Measurements from ENCODE around the gene KCNG2. TPM values are rescaled to one million over a fixed set of nuclear protein-coding genes. Genes with fewer than 3 reads are reported as not detected.

The KCNG2 gene
- total and polyA plus RNA-seq, 4 donors: 0.23 to 1.1 TPM; not detected in 2

DNA sequence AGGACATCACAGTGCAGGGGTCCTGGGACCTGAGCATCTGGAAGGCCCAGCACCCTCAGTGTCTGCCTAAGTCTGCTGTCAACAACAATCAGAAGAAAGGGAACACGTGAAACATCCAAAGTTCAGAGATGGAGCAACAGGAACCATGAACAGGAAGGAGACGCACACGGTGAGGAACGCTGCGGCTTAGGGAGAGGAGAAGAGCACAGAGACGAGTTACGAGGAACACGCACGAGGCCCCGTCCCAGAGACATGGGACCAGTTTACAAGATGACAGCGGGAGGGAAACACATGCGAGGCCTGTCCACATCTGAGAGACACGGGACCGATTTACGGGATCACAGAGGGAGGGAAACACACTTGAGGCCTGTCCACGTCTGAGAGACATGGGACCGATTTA lies 2.9 kb upstream of the KCNG2 start:
- Histone ChIP-seq H3K4me3 (ENCODE audit: low read length in 2 of 2) (no peak overlapping the region), H3K27ac (ENCODE audit: low read depth in 1 of 2, low read length in 2 of 2) (no peak overlapping the region), H3K9me3 (ENCODE audit: control insufficient read depth, low read length) (no peaks in the 10 kb centered on the region), H3K27me3 (ENCODE audit: control insufficient read depth in 1 of 2, insufficient read depth in 2 of 2, low read length in 1 of 2) (peaks cover 0 to 3% of the 10 kb centered on the region in 2 donors), H3K36me3 (ENCODE audit: control insufficient read depth in 1 of 2, insufficient read depth in 2 of 2, low read length in 1 of 2) (no peaks in the 10 kb centered on the region), H3K4me1 (ENCODE audit: control insufficient read depth in 1 of 2, insufficient read depth in 2 of 2, low read length in 2 of 2) (no peaks in the 10 kb centered on the region)
- intact Hi-C loops (cut with DNase I): no loop called here
- DNase-seq (peak; percentile 47 to 66), ATAC-seq (ENCODE audit: low FRiP score) (no peak)
- 92 to 93% methylated on average over 16 to 17 of the region's 17 CpGs for WGBS, 2 donors

DNA sequence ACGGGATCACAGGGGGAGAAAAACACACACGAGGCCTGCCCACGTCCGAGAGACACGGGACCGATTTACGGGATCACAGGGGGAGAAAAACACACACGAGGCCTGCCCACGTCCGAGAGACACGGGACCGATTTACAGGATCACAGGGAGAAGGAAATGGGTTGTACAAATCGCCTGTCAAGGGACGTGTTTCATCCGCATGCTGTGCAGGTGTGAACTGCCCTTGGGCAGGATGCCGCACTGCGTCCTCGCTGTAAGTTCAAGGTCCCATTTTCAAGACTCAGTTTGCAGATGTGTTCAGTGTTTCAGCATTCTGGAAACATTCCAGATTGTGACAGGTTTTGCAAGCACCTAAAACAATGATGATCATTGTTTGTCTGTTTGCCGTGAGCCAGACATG lies 2.3 kb upstream of the KCNG2 start:
- DNase-seq: peak; percentile 3 to 54
- H3K4me1 ChIP-seq (ENCODE audit: control insufficient read depth in 1 of 2, insufficient read depth in 2 of 2, low read length in 2 of 2): no peaks in the 10 kb centered on the region
- no peak for ATAC-seq (ENCODE audit: low FRiP score)
- peaks cover 0 to 3% of the 10 kb centered on the region in 2 donors for H3K27me3 ChIP-seq (ENCODE audit: control insufficient read depth in 1 of 2, insufficient read depth in 2 of 2, low read length in 1 of 2)
- WGBS, 2 donors: 93 to 94% methylated on average over 19 of the region's 19 CpGs
- H3K9me3 ChIP-seq (ENCODE audit: control insufficient read depth, low read length): no peaks in the 10 kb centered on the region
- no peak overlapping the region for H3K27ac ChIP-seq (ENCODE audit: low read depth in 1 of 2, low read length in 2 of 2)
- no peaks in the 10 kb centered on the region for H3K36me3 ChIP-seq (ENCODE audit: control insufficient read depth in 1 of 2, insufficient read depth in 2 of 2, low read length in 1 of 2)
- H3K4me3 ChIP-seq (ENCODE audit: low read length in 2 of 2): no peak overlapping the region
- intact Hi-C loops (cut with DNase I): no loop called here

DNA sequence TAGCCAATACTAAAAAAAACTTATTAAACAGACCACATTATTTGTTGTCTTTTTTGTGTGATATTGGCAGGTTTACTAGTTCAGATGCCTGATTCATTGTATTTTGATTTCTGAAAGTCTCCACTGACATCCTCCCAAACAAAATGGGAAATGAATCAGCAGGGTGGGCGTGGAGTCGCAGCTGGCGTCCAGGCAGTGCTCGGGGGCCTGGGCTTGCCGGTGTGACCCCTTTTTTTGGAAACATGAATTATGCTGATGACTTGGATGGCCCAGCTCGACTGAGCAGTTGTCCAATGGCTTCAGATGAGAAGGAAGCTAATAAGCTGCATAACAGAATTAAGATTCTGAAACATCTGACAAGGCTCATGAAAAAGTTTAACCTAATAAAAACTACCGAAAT lies 1.7 kb upstream of the KCNG2 start:
- Histone ChIP-seq H3K4me1 (ENCODE audit: control insufficient read depth in 1 of 2, insufficient read depth in 2 of 2, low read length in 2 of 2) (no peaks in the 10 kb centered on the region), H3K36me3 (ENCODE audit: control insufficient read depth in 1 of 2, insufficient read depth in 2 of 2, low read length in 1 of 2) (no peaks in the 10 kb centered on the region), H3K4me3 (ENCODE audit: low read length in 2 of 2) (no peak overlapping the region), H3K27ac (ENCODE audit: low read depth in 1 of 2, low read length in 2 of 2) (no peak overlapping the region), H3K27me3 (ENCODE audit: control insufficient read depth in 1 of 2, insufficient read depth in 2 of 2, low read length in 1 of 2) (peaks cover 0 to 3% of the 10 kb centered on the region in 2 donors), H3K9me3 (ENCODE audit: control insufficient read depth, low read length) (no peaks in the 10 kb centered on the region)
- DNase-seq: peak; percentile 12 to 19
- 49 to 55% methylated on average over 7 of the region's 7 CpGs for WGBS, 2 donors
- ATAC-seq (ENCODE audit: low FRiP score): no peak
- intact Hi-C loops (cut with DNase I): no loop called here

DNA sequence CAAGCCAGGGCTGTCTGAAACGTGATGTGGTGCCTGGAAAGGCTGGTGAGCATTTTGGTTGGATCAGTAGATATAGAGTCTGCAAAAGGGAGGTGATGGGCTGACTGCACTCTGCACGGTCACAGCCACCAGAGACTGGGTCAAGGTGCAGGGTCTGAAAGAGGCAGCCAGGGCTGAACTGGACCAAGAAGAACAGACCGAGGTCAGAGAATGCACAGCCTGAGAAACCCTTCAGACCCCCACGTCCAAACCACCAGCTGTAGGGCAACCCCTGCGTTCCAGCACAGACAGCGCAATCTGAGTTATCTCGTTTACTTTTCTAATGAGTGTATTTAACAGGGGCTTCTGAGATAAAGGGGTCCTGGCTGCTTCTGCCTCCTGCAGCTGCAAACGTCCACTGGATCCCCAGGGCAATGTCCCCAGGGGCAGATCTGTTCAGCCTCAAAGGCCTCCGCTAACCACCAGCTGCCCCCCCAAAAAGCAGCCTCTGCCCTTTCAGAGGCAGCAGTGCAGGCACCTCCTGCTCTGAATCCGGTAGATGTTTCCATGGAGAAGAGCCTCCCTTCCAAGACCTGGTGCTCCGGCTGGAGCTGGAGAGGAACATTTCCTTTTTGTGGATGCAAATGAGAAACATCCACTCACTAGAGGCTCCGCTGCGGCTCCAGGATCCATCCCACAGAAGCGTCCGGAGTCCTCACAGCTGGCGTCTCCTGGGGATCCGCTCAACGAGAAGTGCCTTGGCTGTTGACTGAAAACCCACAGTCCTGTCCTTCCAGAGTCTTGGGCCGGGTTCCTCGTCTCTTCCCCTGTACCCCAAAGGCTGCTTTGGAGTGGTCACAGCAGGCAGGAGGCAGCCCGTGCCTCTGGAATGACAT lies 970 bp upstream of the KCNG2 start:
- H3K9me3 ChIP-seq (ENCODE audit: control insufficient read depth, low read length): no peaks in the 10 kb centered on the region
- peak; percentile 30 to 42 for DNase-seq
- H3K4me1 ChIP-seq (ENCODE audit: control insufficient read depth in 1 of 2, insufficient read depth in 2 of 2, low read length in 2 of 2): no peaks in the 10 kb centered on the region
- no peak for ATAC-seq (ENCODE audit: low FRiP score)
- intact Hi-C loops (cut with DNase I): no loop called here
- H3K36me3 ChIP-seq (ENCODE audit: control insufficient read depth in 1 of 2, insufficient read depth in 2 of 2, low read length in 1 of 2): no peaks in the 10 kb centered on the region
- H3K4me3 ChIP-seq (ENCODE audit: low read length in 2 of 2): no peak overlapping the region
- peaks cover 0 to 3% of the 10 kb centered on the region in 2 donors for H3K27me3 ChIP-seq (ENCODE audit: control insufficient read depth in 1 of 2, insufficient read depth in 2 of 2, low read length in 1 of 2)
- 35 to 41% methylated on average over 21 of the region's 21 CpGs for WGBS, 2 donors
- no peak overlapping the region for H3K27ac ChIP-seq (ENCODE audit: low read depth in 1 of 2, low read length in 2 of 2)

DNA sequence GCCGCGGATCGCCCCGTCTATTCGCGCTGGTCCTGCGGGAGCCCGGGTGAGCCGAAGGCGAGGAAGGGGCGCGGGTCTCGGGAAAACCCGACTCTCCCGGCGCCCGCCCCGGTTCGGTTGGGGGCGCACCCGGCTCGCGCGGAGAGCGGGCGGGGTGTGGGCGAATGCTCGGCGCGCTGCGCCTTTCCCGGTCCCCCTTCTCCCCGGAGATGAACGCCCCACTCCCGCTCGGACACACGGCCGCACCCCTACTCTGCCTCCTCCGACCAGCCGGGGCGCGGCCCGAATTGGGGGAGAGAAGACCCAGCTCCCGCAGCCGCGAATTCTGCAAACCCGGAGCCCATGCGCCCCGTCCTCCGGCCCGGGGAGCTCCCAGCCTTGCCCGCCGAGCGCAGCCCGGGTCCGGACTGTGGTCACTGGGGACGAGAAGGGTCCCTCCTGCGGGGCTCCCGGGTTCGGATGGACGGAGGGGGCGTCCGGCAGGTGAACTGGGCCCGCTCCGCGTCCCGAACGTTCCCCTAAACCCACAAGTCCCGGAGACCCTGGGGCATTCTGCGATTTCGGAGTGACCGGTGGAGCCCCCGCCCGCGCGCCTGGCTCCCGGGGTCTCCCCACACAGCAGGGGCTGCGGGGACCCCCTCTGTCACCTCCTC lies 734 bp downstream of the KCNG2 start:
- WGBS, 2 donors: 1% methylated on average over 53 to 78 of the region's 78 CpGs
- DNase-seq: peak; percentile 46 to 78
- Histone ChIP-seq H3K27me3 (ENCODE audit: control insufficient read depth in 1 of 2, insufficient read depth in 2 of 2, low read length in 1 of 2) (peaks cover 0 to 3% of the 10 kb centered on the region in 2 donors), H3K9me3 (ENCODE audit: control insufficient read depth, low read length) (no peaks in the 10 kb centered on the region), H3K27ac (ENCODE audit: low read depth in 1 of 2, low read length in 2 of 2) (no peak overlapping the region), H3K4me3 (ENCODE audit: low read length in 2 of 2) (no peak overlapping the region), H3K36me3 (ENCODE audit: control insufficient read depth in 1 of 2, insufficient read depth in 2 of 2, low read length in 1 of 2) (no peaks in the 10 kb centered on the region), H3K4me1 (ENCODE audit: control insufficient read depth in 1 of 2, insufficient read depth in 2 of 2, low read length in 2 of 2) (no peaks in the 10 kb centered on the region)
- intact Hi-C loops (cut with DNase I): no loop called here
- ATAC-seq (ENCODE audit: low FRiP score): no peak

DNA sequence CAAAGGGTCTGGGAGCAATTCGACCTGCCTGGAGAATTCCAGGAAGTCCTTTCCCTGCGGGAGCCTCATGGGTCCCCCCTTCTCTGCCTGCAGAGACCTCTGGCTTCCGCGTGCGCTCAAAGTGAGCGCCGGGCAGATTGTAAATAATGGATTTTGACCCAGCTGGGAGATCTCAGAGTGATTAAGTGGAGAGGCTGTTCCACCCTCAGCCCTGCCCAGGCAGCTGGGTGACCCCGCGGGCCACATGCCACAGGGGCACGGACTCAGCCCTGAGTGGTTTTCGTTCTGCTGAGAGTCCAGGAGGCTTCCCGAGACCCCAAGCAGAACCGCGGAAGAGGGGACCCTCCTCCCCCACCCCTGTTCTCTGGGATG lies 1.2 kb downstream of the KCNG2 start:
- no peaks in the 10 kb centered on the region for H3K9me3 ChIP-seq (ENCODE audit: control insufficient read depth, low read length)
- WGBS, 2 donors: 2 to 4% methylated on average over 14 of the region's 14 CpGs
- H3K4me1 ChIP-seq (ENCODE audit: control insufficient read depth in 1 of 2, insufficient read depth in 2 of 2, low read length in 2 of 2): no peaks in the 10 kb centered on the region
- no peaks in the 10 kb centered on the region for H3K36me3 ChIP-seq (ENCODE audit: control insufficient read depth in 1 of 2, insufficient read depth in 2 of 2, low read length in 1 of 2)
- no peak overlapping the region for H3K4me3 ChIP-seq (ENCODE audit: low read length in 2 of 2)
- no peak for ATAC-seq (ENCODE audit: low FRiP score)
- peak in 1 of 2 donors; percentile 52 for DNase-seq
- no peak overlapping the region for H3K27ac ChIP-seq (ENCODE audit: low read depth in 1 of 2, low read length in 2 of 2)
- intact Hi-C loops (cut with DNase I): no loop called here
- peaks cover 0 to 3% of the 10 kb centered on the region in 2 donors for H3K27me3 ChIP-seq (ENCODE audit: control insufficient read depth in 1 of 2, insufficient read depth in 2 of 2, low read length in 1 of 2)

DNA sequence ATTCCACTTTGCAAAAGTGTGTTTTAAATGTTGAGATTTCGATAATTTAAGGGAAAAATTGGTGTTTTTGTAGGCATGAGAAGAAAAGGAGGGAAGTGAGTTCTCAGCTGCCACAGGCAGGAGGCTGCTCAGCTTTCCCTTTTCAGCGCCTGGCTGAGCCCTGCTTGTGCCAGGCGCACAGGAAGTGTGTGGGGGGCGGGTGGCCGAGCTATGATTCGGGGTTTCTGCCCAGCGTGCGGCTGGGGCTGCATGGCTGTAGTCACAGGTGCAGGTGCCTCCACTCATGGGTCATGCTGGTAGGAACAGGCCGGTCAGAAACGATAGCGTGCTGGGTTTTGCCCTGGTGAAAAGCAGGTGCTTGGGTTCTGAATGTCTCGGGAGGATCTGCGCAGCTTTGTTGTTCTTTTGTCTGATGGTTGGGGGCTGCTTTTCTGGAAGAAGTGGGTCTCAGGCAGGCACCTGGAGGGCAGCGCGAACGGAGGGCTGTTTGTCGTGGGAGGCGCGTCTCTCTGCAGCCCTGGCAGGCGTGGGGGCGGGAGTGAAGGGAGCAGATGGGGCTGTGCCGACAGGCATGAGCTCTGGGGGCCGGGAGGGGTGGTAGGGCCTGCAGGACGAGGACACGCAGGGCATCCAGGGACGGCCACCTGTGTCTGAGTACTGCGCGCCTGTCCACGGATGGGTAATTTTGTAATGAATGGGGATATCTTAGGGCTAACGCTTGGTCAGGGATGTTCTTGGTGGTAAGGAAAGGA lies 2.1 kb downstream of the KCNG2 start:
- 63 to 64% methylated on average over 30 of the region's 30 CpGs for WGBS, 2 donors
- Histone ChIP-seq H3K9me3 (ENCODE audit: control insufficient read depth, low read length) (no peaks in the 10 kb centered on the region), H3K36me3 (ENCODE audit: control insufficient read depth in 1 of 2, insufficient read depth in 2 of 2, low read length in 1 of 2) (no peaks in the 10 kb centered on the region), H3K27ac (ENCODE audit: low read depth in 1 of 2, low read length in 2 of 2) (no peak overlapping the region), H3K4me3 (ENCODE audit: low read length in 2 of 2) (no peak overlapping the region), H3K27me3 (ENCODE audit: control insufficient read depth in 1 of 2, insufficient read depth in 2 of 2, low read length in 1 of 2) (peaks cover 0 to 3% of the 10 kb centered on the region in 2 donors), H3K4me1 (ENCODE audit: control insufficient read depth in 1 of 2, insufficient read depth in 2 of 2, low read length in 2 of 2) (no peaks in the 10 kb centered on the region)
- DNase-seq (peak in 1 of 2 donors; percentile 75), ATAC-seq (ENCODE audit: low FRiP score) (no peak)
- intact Hi-C loops (cut with DNase I): no loop called here

DNA sequence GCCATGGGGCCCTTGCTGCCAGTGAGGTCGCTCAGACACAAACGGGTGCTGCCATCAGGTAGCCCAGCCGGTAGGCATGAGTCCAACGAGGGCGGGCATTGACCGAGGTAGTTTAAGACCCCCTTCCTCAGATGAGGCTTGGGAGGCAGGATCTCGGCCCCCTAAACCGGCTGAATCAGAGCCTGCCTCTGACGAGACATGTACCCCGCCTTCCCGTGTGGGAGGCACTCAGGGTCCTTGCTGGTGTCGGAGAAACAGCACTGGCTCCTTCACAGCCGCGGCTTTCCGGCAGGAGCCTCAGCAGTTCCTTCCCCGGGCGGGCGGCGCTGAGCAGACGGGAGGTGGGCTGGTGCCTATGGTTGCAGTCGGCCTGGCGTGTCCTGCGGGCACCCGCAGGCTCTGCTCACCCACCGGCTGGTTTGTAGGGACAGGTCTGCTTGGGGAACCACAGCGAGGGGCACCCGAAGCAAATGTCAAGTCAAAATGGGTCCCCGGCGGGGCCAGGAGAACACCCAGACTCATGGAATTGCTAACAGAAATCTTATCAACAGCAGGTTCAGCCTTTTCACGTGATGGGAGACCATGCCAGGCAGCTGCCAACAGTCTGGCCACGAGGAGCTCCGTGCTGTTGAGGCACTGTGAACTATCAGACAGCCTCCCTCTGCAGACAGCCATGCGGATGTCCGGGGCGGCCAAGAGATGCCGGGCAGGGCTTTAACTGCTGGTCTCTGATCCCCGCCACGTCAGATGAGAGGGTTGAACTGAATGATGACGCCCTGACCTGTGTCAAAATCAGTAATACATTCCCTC lies 2.8 kb downstream of the KCNG2 start:
- Histone ChIP-seq H3K4me1 (ENCODE audit: control insufficient read depth in 1 of 2, insufficient read depth in 2 of 2, low read length in 2 of 2) (no peaks in the 10 kb centered on the region), H3K36me3 (ENCODE audit: control insufficient read depth in 1 of 2, insufficient read depth in 2 of 2, low read length in 1 of 2) (no peaks in the 10 kb centered on the region), H3K27ac (ENCODE audit: low read depth in 1 of 2, low read length in 2 of 2) (no peak overlapping the region), H3K9me3 (ENCODE audit: control insufficient read depth, low read length) (no peaks in the 10 kb centered on the region), H3K4me3 (ENCODE audit: low read length in 2 of 2) (no peak overlapping the region), H3K27me3 (ENCODE audit: control insufficient read depth in 1 of 2, insufficient read depth in 2 of 2, low read length in 1 of 2) (peaks cover 0 to 3% of the 10 kb centered on the region in 2 donors)
- intact Hi-C loops (cut with DNase I): no loop called here
- DNase-seq: peak in 1 of 2 donors; percentile 68
- WGBS, 2 donors: 89 to 91% methylated on average over 37 to 39 of the region's 39 CpGs
- ATAC-seq (ENCODE audit: low FRiP score): no peak

All from aorta (tissue), 5 donors.